AG10803 (cell line): Measurements from ENCODE around the gene SERPINA1.

Experiments used
- DNase-seq: peaks from one replicate; pipeline ENCODE4 v3.0.0; 2010; ENCODE audit warnings: low read depth
- H3K4me3 ChIP-seq: 2 replicates; pipeline ENCODE4 v1.5.1; 2011; ENCODE audit warnings: mild to moderate bottlenecking, low read length, control low read depth
- TF ChIP-seq, protein P1 (sequence below): conservative IDR thresholded peaks from 2 replicates; pipeline ENCODE4 v1.5.1; 2011; ENCODE audit warnings: mild to moderate bottlenecking, low read length, control low read depth, inconsistent platforms

SERPINA1 gene

DNA sequence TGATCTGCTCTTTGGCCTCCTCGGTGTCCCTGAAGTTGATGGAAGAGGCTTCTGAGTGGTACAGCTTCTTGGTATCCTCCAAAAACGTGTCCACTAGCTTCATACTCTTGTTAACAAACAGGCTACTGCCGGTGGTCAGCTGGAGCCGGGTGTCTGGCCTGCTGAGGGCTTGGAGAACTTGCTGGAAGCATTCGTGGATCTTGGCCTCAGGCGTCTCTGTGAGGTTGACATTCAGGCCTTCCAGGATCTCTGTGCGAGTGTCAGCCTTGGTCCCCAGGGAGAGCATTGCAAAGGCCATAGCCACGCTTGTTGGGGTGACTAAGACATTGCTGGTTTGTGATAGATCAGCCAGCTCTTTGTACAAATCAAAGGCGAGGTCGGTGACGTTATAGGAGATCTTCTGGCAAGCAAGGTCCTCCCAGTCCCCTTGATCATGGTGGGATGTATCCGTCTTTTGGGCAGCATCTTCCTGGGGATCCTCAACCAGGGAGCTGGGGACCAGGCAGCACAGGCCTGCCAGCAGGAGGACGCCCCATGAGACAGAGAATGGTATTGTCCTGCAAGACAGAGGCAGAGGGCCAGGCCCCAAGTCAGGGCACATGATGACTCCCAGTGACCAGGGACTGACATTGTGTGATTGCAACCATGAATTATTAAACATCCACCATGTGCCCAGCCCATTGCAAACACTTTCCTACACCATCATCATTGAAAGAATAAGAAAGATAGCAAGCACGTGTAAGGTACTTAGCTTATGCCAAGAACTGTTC lies 22.1 kb downstream of the SERPINA1 start, which contains the start of gene SERPINA2:
Gene SERPINA2 (minus strand): TSS at position 553 of the 770 bp plus-strand sequence.
- no peak for DNase-seq
- no peak within 1 kb of the TSS for H3K4me3 ChIP-seq
- TF ChIP-seq, protein P1, sequence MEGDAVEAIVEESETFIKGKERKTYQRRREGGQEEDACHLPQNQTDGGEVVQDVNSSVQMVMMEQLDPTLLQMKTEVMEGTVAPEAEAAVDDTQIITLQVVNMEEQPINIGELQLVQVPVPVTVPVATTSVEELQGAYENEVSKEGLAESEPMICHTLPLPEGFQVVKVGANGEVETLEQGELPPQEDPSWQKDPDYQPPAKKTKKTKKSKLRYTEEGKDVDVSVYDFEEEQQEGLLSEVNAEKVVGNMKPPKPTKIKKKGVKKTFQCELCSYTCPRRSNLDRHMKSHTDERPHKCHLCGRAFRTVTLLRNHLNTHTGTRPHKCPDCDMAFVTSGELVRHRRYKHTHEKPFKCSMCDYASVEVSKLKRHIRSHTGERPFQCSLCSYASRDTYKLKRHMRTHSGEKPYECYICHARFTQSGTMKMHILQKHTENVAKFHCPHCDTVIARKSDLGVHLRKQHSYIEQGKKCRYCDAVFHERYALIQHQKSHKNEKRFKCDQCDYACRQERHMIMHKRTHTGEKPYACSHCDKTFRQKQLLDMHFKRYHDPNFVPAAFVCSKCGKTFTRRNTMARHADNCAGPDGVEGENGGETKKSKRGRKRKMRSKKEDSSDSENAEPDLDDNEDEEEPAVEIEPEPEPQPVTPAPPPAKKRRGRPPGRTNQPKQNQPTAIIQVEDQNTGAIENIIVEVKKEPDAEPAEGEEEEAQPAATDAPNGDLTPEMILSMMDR, result no peak

DNA sequence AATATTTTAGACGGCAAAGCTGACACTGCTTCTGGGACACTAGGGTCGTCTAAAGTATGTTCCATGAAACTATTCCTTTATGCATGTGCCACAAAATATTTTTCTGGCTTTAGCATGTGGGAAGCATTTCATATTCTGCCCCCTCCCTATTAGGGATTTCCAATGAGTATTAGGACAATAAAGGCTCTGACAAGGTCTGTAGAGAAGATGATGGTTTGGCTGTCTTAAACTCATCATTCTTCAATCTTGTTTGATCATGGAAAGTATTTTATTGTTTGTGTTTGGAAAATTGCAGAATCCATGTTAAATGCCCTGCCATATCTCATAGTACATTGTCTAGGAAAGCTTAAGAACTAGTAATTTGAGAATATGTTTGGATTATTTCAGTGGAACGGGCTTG lies 22.8 kb downstream of the SERPINA1 start:
- H3K4me3 ChIP-seq, result no peak overlapping the region
- no peak for DNase-seq
- TF ChIP-seq, protein P1, result no peak

DNA sequence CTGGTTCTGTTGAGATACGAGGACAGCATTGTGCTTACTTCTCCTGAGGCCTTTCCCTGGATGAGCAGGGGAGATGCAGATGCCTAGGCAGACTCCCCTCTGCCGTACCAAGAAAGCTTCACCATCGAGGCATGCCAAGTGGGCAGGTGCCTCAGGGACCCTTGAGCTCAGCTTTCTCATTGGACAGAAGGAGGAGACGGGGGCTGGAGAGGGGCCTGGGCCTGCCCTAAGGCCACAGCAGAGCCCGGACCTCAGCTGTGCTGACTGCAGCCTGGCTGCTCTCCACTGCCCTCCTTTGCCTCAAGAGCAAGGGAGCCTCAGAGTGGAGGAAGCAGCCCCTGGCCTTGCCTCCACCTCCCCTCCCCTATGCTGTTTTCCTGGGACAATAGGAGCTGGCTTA lies 23.4 kb downstream of the SERPINA1 start:
- TF ChIP-seq, protein P1, result no peak
- no peak overlapping the region for H3K4me3 ChIP-seq
- DNase-seq, result no peak

DNA sequence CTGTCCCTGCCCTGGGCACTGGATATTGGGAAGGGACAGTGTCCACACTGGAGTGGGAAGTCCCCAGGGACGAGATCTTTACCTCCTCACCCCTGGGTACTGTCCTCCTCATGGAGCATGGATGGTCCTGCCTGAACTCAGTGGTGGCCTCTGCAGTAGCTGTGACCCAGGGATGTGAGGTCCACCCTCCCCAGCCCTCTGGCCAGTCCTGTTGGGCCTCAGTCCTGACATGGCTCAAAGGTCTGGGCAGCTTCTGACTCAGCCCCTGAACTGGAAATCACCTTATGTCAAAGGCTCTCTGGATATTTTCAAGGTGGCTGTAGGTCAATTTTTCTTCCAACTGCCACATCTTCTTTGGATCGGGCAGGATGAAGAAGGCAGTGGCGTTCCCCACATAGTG lies 24.4 kb downstream of the SERPINA1 start:
- no peak overlapping the region for H3K4me3 ChIP-seq
- DNase-seq, result no peak
- TF ChIP-seq, protein P1, result no peak

DNA sequence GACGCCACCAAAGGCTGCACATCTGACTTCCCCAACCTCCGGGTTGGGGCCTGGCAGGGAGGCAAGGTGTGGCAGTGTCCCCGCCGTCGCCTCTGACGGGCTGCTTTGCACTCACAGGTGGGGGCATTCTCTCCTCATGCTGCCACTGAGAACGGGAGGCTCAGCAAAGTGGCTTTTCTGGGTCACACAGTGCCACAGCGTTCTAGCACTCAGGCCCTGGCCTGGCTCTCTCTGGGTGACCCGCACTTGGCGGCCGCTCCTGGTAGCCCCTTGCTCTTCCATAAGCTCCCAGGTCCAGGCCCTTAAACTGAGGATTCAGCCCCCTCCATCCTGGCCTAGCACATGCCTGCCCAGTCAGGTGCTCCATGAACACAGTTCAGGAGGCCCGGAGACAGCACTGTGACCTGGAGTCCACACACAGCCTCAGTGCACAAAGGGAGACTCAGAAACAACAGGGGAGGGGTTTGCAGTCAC lies 25.2 kb downstream of the SERPINA1 start:
- no peak for DNase-seq
- no peak overlapping the region for H3K4me3 ChIP-seq
- TF ChIP-seq, protein P1, result no peak

DNA sequence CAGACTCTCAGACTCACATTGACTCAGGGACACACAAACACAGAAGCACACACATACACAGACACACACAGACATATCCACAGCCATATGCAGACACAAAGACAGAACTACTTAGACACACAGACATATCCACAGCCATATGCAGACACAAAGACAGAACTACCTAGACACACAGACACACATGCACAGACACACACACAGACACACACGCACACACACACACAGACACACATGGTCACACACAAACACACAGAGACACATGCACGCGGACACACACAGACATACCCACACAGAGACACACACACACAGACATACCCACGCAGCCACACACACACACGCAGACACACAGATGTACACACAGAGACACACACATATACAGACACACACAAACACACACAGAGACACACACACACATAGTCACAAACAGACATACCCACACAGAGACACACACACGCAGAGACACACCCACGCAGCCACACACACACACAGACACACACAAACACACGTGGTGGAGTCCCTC lies 25.7 kb downstream of the SERPINA1 start:
- no peak for DNase-seq
- TF ChIP-seq, protein P1, result no peak

DNA sequence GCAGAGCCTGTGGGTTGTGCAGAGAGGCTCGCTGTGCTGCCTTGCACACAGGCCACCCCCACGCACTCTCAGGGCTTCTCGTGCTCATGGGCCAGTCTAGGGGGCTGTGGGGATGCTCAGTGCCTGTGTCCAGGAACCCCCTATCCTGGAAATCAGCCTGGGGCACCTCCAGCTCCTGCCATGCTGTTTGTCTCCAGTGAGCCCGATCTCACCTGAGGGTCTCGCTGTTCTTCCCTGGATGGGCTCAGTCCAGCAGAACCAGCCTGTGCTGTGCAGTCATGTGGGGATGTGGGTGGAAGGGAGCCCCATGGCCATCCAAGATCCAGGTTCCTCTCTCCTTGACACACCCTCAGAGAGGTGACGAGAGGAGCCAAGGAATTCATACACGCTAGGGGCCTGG lies 26.7 kb downstream of the SERPINA1 start:
- TF ChIP-seq, protein P1, result no peak
- H3K4me3 ChIP-seq, result no peak overlapping the region
- DNase-seq, result no peak

More for the DNA sequence above, 25.7 kb downstream of the SERPINA1 start:
- H3K4me3 ChIP-seq, result no peak overlapping the region
